Measurements from ENCODE around the gene ZNF804A. TPM values are rescaled to one million over a fixed set of nuclear protein-coding genes. Genes with fewer than 3 reads are reported as not detected.

Gene ZNF804A
- total RNA-seq, 1 experiment from 2014 or later, result not detected

DNA sequence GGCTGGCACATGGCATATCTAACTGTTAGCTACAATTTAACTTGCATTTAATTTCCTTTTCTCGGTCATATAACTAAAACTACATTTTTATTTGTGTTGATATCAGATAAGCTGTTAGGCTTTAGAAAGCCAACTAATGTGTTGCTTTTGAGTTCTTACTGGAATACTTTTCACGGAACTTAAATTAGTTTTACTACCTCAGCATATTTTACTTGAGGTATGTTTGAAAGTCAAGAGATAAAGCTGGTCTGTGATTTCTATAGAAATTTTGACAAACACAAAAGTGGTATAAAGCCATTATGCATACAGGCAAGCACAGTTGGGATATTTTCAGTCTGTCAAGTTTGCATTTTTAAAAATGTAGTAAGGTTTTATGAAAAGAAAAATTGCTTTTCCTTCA is 162.6 kb downstream of the ZNF804A start:
- Mint-ChIP-seq H3K27me3 (ENCODE audit: insufficient read depth, unreplicated experiment) (no peaks in the 10 kb centered on the region), H3K4me1 (ENCODE audit: low read depth, unreplicated experiment) (no peaks in the 10 kb centered on the region), H3K9me3 (ENCODE audit: unreplicated experiment) (no peaks in the 10 kb centered on the region), H3K4me3 (ENCODE audit: unreplicated experiment) (no peak overlapping the region), H3K36me3 (ENCODE audit: insufficient read depth, unreplicated experiment) (no peaks in the 10 kb centered on the region), H3K27ac (ENCODE audit: unreplicated experiment) (no peak overlapping the region)
- TF ChIP-seq CTCF (IDR thresholded peaks at IDR 0.05; ENCODE audit: insufficient read depth in 1 of 2, low read depth in 1 of 2, low read length in 1 of 2, severe bottlenecking in 1 of 2, unreplicated experiment in 1 of 2), result no peak
- no TSS peak for BruUV-seq (replicated peaks)
- Histone ChIP-seq H3K9me3 (no peaks in the 10 kb centered on the region), H3K4me1 (no peaks in the 10 kb centered on the region; the same call in 1 of the 2 replicates), H3K36me3 (ENCODE audit: control insufficient read depth, insufficient read depth, low read length) (no peaks in the 10 kb centered on the region), H3K27me3 (replicated peaks; ENCODE audit: control insufficient read depth, insufficient read depth, low read length) (no peaks in the 10 kb centered on the region), H3K4me3 (ENCODE audit: low read depth, low read length) (no peak overlapping the region)
- POLR2A ChIA-PET, result no interaction called here
- DNase-seq, result no peak
- intact Hi-C loops (cut with micrococcal nuclease; ENCODE audit: unreplicated experiment), result no loop called here
- CTCF ChIA-PET, result no interaction called here

DNA sequence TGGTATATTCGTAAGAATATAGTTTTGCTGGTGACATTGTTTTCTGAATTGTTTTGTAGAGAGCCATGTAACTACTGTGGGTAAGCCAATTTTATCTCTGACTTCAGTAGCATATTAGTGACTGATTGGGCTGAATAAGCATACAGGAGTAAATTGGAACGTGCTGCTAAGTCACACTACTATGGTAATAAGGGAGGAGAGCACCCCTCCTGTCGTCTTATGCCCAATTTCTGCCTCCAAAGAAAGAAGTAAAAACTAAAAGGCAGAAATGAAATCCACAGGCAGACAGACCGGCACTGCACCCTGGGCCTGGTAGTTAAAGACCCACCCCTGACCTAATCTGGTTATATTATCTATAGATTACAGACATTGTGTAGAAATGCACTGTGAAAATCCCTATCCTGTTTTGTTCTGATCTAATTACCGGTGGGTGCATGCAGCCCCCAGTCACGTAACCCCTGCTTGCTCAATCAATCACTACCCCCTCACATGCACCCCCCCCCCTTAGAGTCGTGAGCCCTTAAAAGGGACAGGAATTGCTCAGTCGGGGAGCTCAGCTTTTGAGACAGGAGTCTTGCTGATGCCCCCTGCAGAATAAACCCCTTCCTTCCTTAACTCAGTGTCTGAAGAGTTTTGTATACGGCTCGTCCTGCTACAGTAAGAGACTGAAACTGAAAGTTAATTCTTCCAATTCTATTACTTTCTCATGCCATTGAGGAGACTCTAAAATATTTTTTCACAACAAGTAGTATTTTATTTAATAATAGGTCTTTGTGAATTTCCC is 167.0 kb downstream of the ZNF804A start:
- intact Hi-C loops (cut with micrococcal nuclease; ENCODE audit: unreplicated experiment), result no loop called here
- no peaks in the 10 kb centered on the region for H3K27me3 ChIP-seq (replicated peaks; ENCODE audit: control insufficient read depth, insufficient read depth, low read length)
- Mint-ChIP-seq H3K36me3 (ENCODE audit: insufficient read depth, unreplicated experiment) (no peaks in the 10 kb centered on the region), H3K27ac (ENCODE audit: unreplicated experiment) (no peak overlapping the region), H3K9me3 (ENCODE audit: unreplicated experiment) (no peaks in the 10 kb centered on the region), H3K27me3 (ENCODE audit: insufficient read depth, unreplicated experiment) (no peaks in the 10 kb centered on the region), H3K4me3 (ENCODE audit: unreplicated experiment) (no peak overlapping the region), H3K4me1 (ENCODE audit: low read depth, unreplicated experiment) (no peaks in the 10 kb centered on the region)
- CTCF ChIA-PET, result no interaction called here
- TF ChIP-seq CTCF (IDR thresholded peaks at IDR 0.05; ENCODE audit: insufficient read depth in 1 of 2, low read depth in 1 of 2, low read length in 1 of 2, severe bottlenecking in 1 of 2, unreplicated experiment in 1 of 2), result no peak
- peaks cover 3% of the 10 kb centered on the region; the same call in 1 of the 2 replicates for H3K4me1 ChIP-seq
- no peaks in the 10 kb centered on the region for H3K9me3 ChIP-seq
- BruUV-seq (replicated peaks), result no TSS peak
- no peaks in the 10 kb centered on the region for H3K36me3 ChIP-seq (ENCODE audit: control insufficient read depth, insufficient read depth, low read length)
- H3K4me3 ChIP-seq (ENCODE audit: low read depth, low read length), result no peak overlapping the region
- no peak for DNase-seq
- POLR2A ChIA-PET, result no interaction called here

GRCh38 chr2:184767059-184767458 is 168.7 kb downstream of the ZNF804A start:
- Histone ChIP-seq H3K4me3 (ENCODE audit: low read depth, low read length) (no peak overlapping the region), H3K9me3 (no peaks in the 10 kb centered on the region), H3K36me3 (ENCODE audit: control insufficient read depth, insufficient read depth, low read length) (no peaks in the 10 kb centered on the region), H3K4me1 (peaks cover 3% of the 10 kb centered on the region; the same call in 1 of the 2 replicates), H3K27me3 (replicated peaks; ENCODE audit: control insufficient read depth, insufficient read depth, low read length) (no peaks in the 10 kb centered on the region)
- H3K27me3 Mint-ChIP-seq (ENCODE audit: insufficient read depth, unreplicated experiment), result no peaks in the 10 kb centered on the region
- intact Hi-C loops (cut with micrococcal nuclease; ENCODE audit: unreplicated experiment), result no loop called here
- no peaks in the 10 kb centered on the region for H3K9me3 Mint-ChIP-seq (ENCODE audit: unreplicated experiment)
- H3K4me1 Mint-ChIP-seq (ENCODE audit: low read depth, unreplicated experiment), result no peaks in the 10 kb centered on the region
- no peaks in the 10 kb centered on the region for H3K36me3 Mint-ChIP-seq (ENCODE audit: insufficient read depth, unreplicated experiment)
- BruUV-seq (replicated peaks), result no TSS peak
- TF ChIP-seq CTCF (IDR thresholded peaks at IDR 0.05; ENCODE audit: insufficient read depth in 1 of 2, low read depth in 1 of 2, low read length in 1 of 2, severe bottlenecking in 1 of 2, unreplicated experiment in 1 of 2), result no peak
- no peak for DNase-seq
- no peak overlapping the region for H3K4me3 Mint-ChIP-seq (ENCODE audit: unreplicated experiment)
- CTCF ChIA-PET, result no interaction called here
- no peak overlapping the region for H3K27ac Mint-ChIP-seq (ENCODE audit: unreplicated experiment)
- POLR2A ChIA-PET, result no interaction called here
